HepG2 (cell line): ENCODE results near the gene SEMA4F. TPM values are rescaled to one million over a fixed set of nuclear protein-coding genes. Genes with fewer than 3 reads are reported as not detected.

ENCODE experiments used
- ATAC-seq: fragments of 200-7000 bp; cut with Tn5 transposase; 3 replicates; pipeline ENCODE4 v1.9.1; 2020; ENCODE audit warnings: mild to moderate bottlenecking, moderate library complexity
- BruUV-seq: library from RNA; stranded (reverse); fragments of 400-500 nt; replicated peaks from 2 replicates; lab custom pipeline; 2021; lab: Mats Ljungman, UMichigan
- CTCF ChIA-PET: fragments of 300-600 bp; formaldehyde crosslinking; extraction: SDS; loops from one replicate; lab custom pipeline; 2021; ENCODE audit warnings: low total read pairs, inconsistent platforms, low intra/inter-chr PET ratio; lab: Yijun Ruan, JAX
- POLR2A ChIA-PET: fragments of 350-600 bp; sonication (Branson Sonifier 250); formaldehyde crosslinking; loops from one replicate; lab custom pipeline; 2020; ENCODE audit warnings: antibody characterized with exemption, inconsistent platforms; lab: Yijun Ruan, JAX
- DNase-seq: peaks from one replicate; pipeline ENCODE4 v3.0.0-alpha.2; 2015; ENCODE audit warnings: low spot score
- FAIRE-seq: peaks from 3 replicates; lab custom pipeline; 2011; peaks lifted over from hg19 to GRCh38; lab: Jason Lieb, UNC
- H2AFZ ChIP-seq: one replicate; pipeline ENCODE4 v1.6.1; 2011; ENCODE audit warnings: low read length, inconsistent platforms
- H3K27ac ChIP-seq: fragments of 300-600 bp; 3 replicates; pipeline ENCODE4 v1.8.0; 2011; ENCODE audit warnings: mixed run types, mild to moderate bottlenecking, mixed read lengths, low read length, inconsistent platforms; ENCODE audit not compliant: insufficient read depth; ENCODE audit errors: extremely low read length
- H3K27me3 ChIP-seq, 2 experiments: fragments of 200-600 bp in 1 of 2; 2 replicates in 1 of 2; 3 replicates in 1 of 2; pipeline versions ENCODE4 v1.6.0 to v1.8.0; 2011; ENCODE audit warnings: low read length in 2 of 2, mild to moderate bottlenecking in 2 of 2, moderate library complexity in 2 of 2, inconsistent platforms in 1 of 2; ENCODE audit not compliant: insufficient read depth in 2 of 2, control insufficient read depth in 1 of 2
- H3K36me3 ChIP-seq, 2 experiments: fragments of 200-600 bp in 1 of 2; replicated peaks in 1 of 2; 2 replicates in 1 of 2; 3 replicates in 1 of 2; pipeline versions ENCODE4 v1.5.1 to v1.8.0; 2011; ENCODE audit warnings: low read length in 2 of 2, inconsistent platforms in 1 of 2; ENCODE audit not compliant: insufficient read depth in 2 of 2, control insufficient read depth in 1 of 2
- H3K4me1 ChIP-seq: 2 replicates; pipeline ENCODE4 v1.5.1; 2012; ENCODE audit warnings: low read length, inconsistent platforms; ENCODE audit not compliant: insufficient read depth
- H3K4me2 ChIP-seq: 2 replicates; pipeline ENCODE4 v1.6.0; 2011; ENCODE audit warnings: low read depth, low read length, inconsistent platforms
- H3K4me3 ChIP-seq, 3 experiments: fragments of 200-600 bp in 1 of 3; sonication (generic), shearing (Covaris generic) in 1 of 3; replicated peaks in 1 of 3; 2 replicates each; pipeline ENCODE4 v1.5.1; 2011 to 2016; ENCODE audit warnings: low read length in 3 of 3, inconsistent platforms in 2 of 3, low read depth in 2 of 3, mild to moderate bottlenecking in 2 of 3, control low read depth in 1 of 3, mixed read lengths in 1 of 3; ENCODE audit not compliant: insufficient read depth in 1 of 3
- H3K79me2 ChIP-seq: one replicate; pipeline ENCODE4 v1.6.1; 2011; ENCODE audit warnings: low read length, inconsistent platforms; ENCODE audit not compliant: insufficient read depth
- H3K9ac ChIP-seq: 2 replicates; pipeline ENCODE4 v1.6.0; 2011; ENCODE audit warnings: mild to moderate bottlenecking, low read depth, low read length, inconsistent platforms; ENCODE audit not compliant: insufficient read depth
- H3K9me3 ChIP-seq: 2 replicates; pipeline ENCODE4 v1.5.1; 2012; ENCODE audit warnings: mild to moderate bottlenecking, low read length
- H4K20me1 ChIP-seq: 2 replicates; pipeline ENCODE4 v1.6.0; 2011; ENCODE audit warnings: inconsistent platforms, mild to moderate bottlenecking, low read length, moderate library complexity; ENCODE audit not compliant: insufficient read depth
- ATF2 ChIP-seq: sonication (generic); formaldehyde crosslinking; IDR thresholded peaks from 2 replicates; pipeline ENCODE4 v1.4.0; 2020; ENCODE audit warnings: missing genetic modification reagents
- HCFC1 ChIP-seq: fragments of 150-350 bp; IDR thresholded peaks from 2 replicates; pipeline ENCODE4 v1.6.1; 2014; ENCODE audit warnings: low read depth, low read length
- HES4 ChIP-seq: sonication (generic); formaldehyde crosslinking; IDR thresholded peaks from 2 replicates; pipeline ENCODE4 v1.9.0; 2021; ENCODE audit warnings: mild to moderate bottlenecking, missing genetic modification reagents, borderline replicate concordance
- NFKBIZ ChIP-seq: IDR thresholded peaks from 2 replicates; pipeline ENCODE4 v1.6.1; 2018; ENCODE audit warnings: missing genetic modification reagents, missing compliant biosample characterization
- POLR2A ChIP-seq, 2 experiments: IDR thresholded peaks; 2 replicates each; pipeline ENCODE4 v1.6.1; 2011; ENCODE audit warnings: low read depth in 2 of 2, low read length in 2 of 2, mild to moderate bottlenecking in 1 of 2, moderate library complexity in 1 of 2; ENCODE audit not compliant: insufficient read depth in 1 of 2
- RNF219 ChIP-seq: sonication (generic); formaldehyde crosslinking; IDR thresholded peaks from 2 replicates; pipeline ENCODE4 v1.5.0; 2020; ENCODE audit warnings: mild to moderate bottlenecking, missing genetic modification reagents
- SRY ChIP-seq: sonication (generic); formaldehyde crosslinking; IDR thresholded peaks from 2 replicates; pipeline ENCODE4 v1.8.0; 2022; ENCODE audit warnings: mild to moderate bottlenecking, missing genetic modification reagents
- ZBTB37 ChIP-seq: sonication (generic); formaldehyde crosslinking; IDR thresholded peaks from 2 replicates; pipeline ENCODE4 v1.4.0; 2020; ENCODE audit warnings: mild to moderate bottlenecking, missing genetic modification reagents
- ZEB1 ChIP-seq: IDR thresholded peaks from 2 replicates; pipeline ENCODE4 v1.6.1; 2012; ENCODE audit warnings: mild to moderate bottlenecking, low read depth, inconsistent platforms; ENCODE audit not compliant: insufficient replicate concordance
- ZFY ChIP-seq: sonication (generic); formaldehyde crosslinking; IDR thresholded peaks from 2 replicates; pipeline ENCODE4 v1.4.0; 2020; ENCODE audit warnings: missing genetic modification reagents
- ZNF121 ChIP-seq: sonication (generic); formaldehyde crosslinking; IDR thresholded peaks from 2 replicates; pipeline ENCODE4 v1.5.0; 2020; ENCODE audit warnings: mild to moderate bottlenecking, missing genetic modification reagents
- ZNF143 ChIP-seq: sonication (generic); formaldehyde crosslinking; IDR thresholded peaks from 2 replicates; pipeline ENCODE4 v1.4.0; 2020; ENCODE audit warnings: missing genetic modification reagents
- ZNF292 ChIP-seq: sonication (generic); formaldehyde crosslinking; IDR thresholded peaks from 2 replicates; pipeline ENCODE4 v1.8.1; 2022; ENCODE audit warnings: mild to moderate bottlenecking, low read depth, missing genetic modification reagents, borderline replicate concordance
- ZSCAN9 ChIP-seq: IDR thresholded peaks from 2 replicates; pipeline ENCODE4 v1.6.1; 2016; ENCODE audit warnings: borderline replicate concordance
- WGBS: methylation state at CpG from one replicate; pipeline ENCODE4 v1.1.6; 2017; ENCODE audit warnings: low lambda C conversion rate; 5-methylcytosine and 5-hydroxymethylcytosine counted together
- in situ Hi-C: cut with HindIII; loops from 2 replicates; pipeline ENCODE4 v1.10.0; 2017; ENCODE audit warnings: low pct_unique_long_range_greater_than_20kb; ENCODE audit not compliant: extremely low pct_ligation_motif_present
- intact Hi-C: fragments of 100-400 bp; cut with micrococcal nuclease; formaldehyde crosslinking; loops from one replicate; pipeline ENCODE4 v1.10.0; 2022; ENCODE audit not compliant: unreplicated experiment
- polyA plus RNA-seq, 8 experiments: library from polyadenylated mRNA; depleted of rRNA in 3 of 8; stranded (reverse) in 7 of 8; unstranded in 1 of 8; fragments of >200 nt; fragmentation: Illumina TruSeq in 4 of 8; extraction: Trizol in 4 of 8; gene quantifications; 2 replicates each; pipeline versions ENCODE4 v1.2.1 to v1.2.3, GENCODE V29; 2011 to 2016; ENCODE audit warnings: low read depth in 4 of 8, missing spikeins in 1 of 8, mixed read lengths in 1 of 8; ENCODE audit not compliant: insufficient read depth in 1 of 8
- total RNA-seq, 5 experiments: library from RNA; depleted of rRNA; stranded (reverse); fragments of >200 nt; fragmentation: Illumina TruSeq; extraction: Trizol; gene quantifications; 2 replicates each; pipeline ENCODE4 v1.2.3, GENCODE V29; 2016; ENCODE audit warnings: low read depth in 1 of 5

The SEMA4F gene
- total and polyA plus RNA-seq, 2 of the 13 experiments (the other 11 are each of a cell fraction or from before 2014, with no cell fraction given) = 7.1 to 10.3 TPM

GRCh38 chr2:74673826-74674528, 19.9 kb downstream of the SEMA4F start:
- POLR2A ChIA-PET = no interaction called here
- peaks cover 2 to 4% of the 10 kb centered on the region in 2 experiments; a peak in 3 of 5 replicates for H3K36me3 ChIP-seq
- H3K9me3 ChIP-seq = no peaks in the 10 kb centered on the region
- no peak for TF ChIP-seq RNF219 (CRISPR knock-in tag)
- no peak for TF ChIP-seq SRY
- TF ChIP-seq NFKBIZ (CRISPR knock-in tag) = no peak
- no peak for TF ChIP-seq POLR2A (IDR thresholded peaks at IDR 0.05; ENCODE audit: insufficient read depth in 1 of 2, low read depth in 2 of 2, low read length in 2 of 2)
- no peak for TF ChIP-seq ZNF292 (CRISPR knock-in tag)
- TF ChIP-seq ZSCAN9 = no peak
- TF ChIP-seq ZNF143 (CRISPR knock-in tag) = no peak
- no peak for TF ChIP-seq HCFC1
- no peak for TF ChIP-seq ZFY (CRISPR knock-in tag)
- TF ChIP-seq ZBTB37 (CRISPR knock-in tag) = no peak
- no peak for TF ChIP-seq HES4 (CRISPR knock-in tag)
- TF ChIP-seq ZNF121 (CRISPR knock-in tag) = no peak
- TF ChIP-seq ATF2 (CRISPR knock-in tag) = no peak
- TF ChIP-seq ZEB1 = no peak
- no peaks in the 10 kb centered on the region for H3K27me3 ChIP-seq
- DNase-seq = no peak
- FAIRE-seq = no peak
- 72% methylated on average over 7 of the region's 7 CpGs for WGBS
- no peak overlapping the region for H2AFZ ChIP-seq
- CTCF ChIA-PET = no interaction called here
- H3K4me2 ChIP-seq = no peak overlapping the region
- no TSS peak for BruUV-seq
- intact Hi-C loops = no loop called here
- no peaks in the 10 kb centered on the region for H3K4me1 ChIP-seq
- H3K4me3 ChIP-seq = no peak overlapping the region
- H3K27ac ChIP-seq = no peak overlapping the region
- in situ Hi-C loops = no loop called here
- H4K20me1 ChIP-seq = no peaks in the 10 kb centered on the region
- no peaks in the 10 kb centered on the region for H3K79me2 ChIP-seq
- ATAC-seq = no peak
- H3K9ac ChIP-seq = no peak overlapping the region
